ENCODE measurements around the gene SLC25A23. TPM values are rescaled to one million over a fixed set of nuclear protein-coding genes. Genes with fewer than 3 reads are reported as not detected.

The SLC25A23 gene
- total and polyA plus RNA-seq, 9 donors = 26.7 to 74.0 (median 43.8) TPM

DNA sequence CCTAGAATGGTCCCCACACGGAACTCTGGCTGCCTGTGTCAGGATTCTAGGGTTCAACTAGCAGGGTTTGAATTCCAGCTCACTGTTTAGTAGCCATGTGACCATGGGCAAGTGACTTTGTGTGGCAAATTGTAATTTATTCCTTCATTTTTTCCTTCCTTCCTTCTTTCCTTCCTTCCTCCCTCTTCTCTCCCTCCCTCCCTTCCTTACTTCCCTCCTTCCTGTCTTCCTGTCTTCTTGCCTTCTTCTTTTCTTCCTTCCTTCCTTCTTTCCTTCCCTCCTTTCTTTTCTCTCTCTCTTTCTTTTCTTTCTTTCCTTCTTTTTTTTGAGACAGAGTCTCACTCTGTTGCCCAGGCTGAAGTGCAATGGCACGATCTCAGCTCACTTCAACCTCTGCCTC is 30.5 kb upstream of the SLC25A23 start:
- TF ChIP-seq CTCF (IDR thresholded peaks at IDR 0.05) = no peak
- no peak for TF ChIP-seq EP300 (IDR thresholded peaks at IDR 0.05)
- no peak for TF ChIP-seq POLR2A (IDR thresholded peaks at IDR 0.05)
- no peak overlapping the region for H3K27ac ChIP-seq
- H3K27me3 ChIP-seq = no peaks in the 10 kb centered on the region
- no peaks in the 10 kb centered on the region for H3K4me1 ChIP-seq (ENCODE audit: insufficient read depth)
- no peaks in the 10 kb centered on the region for H3K36me3 ChIP-seq
- H3K9me3 ChIP-seq = peaks cover 0 to 4% of the 10 kb centered on the region in 2 donors
- H3K4me3 ChIP-seq = no peak overlapping the region
- WGBS, 3 donors = 57 to 75% (median 67%) methylated on average over 2 of the region's 2 CpGs
- intact Hi-C loops (cut with DNase I) = no loop called here
- DNase-seq = no peak

DNA sequence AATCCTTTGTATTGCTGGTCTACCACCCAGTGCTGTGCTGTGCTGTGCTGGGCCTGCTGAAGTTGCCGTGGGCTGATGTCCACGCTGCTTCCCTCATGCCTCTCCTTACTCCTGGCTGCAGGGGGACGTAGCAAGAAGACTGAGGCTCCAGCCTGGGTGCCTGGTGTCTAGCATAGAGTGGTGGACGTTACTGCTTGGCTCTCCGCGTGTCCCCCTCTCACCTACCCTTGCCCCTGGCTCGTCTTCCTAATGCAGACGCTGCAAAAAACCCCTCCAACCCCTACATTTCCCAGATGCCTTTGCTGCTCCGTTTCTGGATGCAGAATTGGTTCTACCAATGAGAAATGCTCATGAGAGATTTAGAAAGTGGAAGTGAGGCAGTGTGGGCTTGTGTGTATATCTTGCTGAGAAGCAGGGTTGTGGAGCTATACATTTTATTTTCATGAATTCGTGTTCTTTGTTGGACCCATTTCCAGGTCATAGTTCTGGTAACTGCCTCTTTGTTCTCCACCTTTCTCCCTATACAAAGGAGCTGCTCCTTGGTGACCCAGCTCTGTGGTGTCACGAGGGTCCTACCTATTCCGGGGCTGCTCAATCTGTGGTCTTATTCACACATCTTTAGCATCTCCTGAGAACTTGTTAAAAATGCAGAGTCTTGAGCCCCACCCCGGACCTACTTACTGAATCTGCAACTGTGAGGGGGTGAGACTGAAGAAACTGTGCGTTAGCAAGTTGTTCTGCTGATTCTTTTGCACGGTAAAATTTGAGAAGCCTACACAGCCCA is 29.9 kb upstream of the SLC25A23 start:
- H3K36me3 ChIP-seq = no peaks in the 10 kb centered on the region
- WGBS, 3 donors = 44 to 51% (median 49%) methylated on average over 15 of the region's 15 CpGs
- no peaks in the 10 kb centered on the region for H3K4me1 ChIP-seq (ENCODE audit: insufficient read depth)
- no peak for TF ChIP-seq CTCF (IDR thresholded peaks at IDR 0.05)
- no peak for TF ChIP-seq EP300 (IDR thresholded peaks at IDR 0.05)
- TF ChIP-seq POLR2A (IDR thresholded peaks at IDR 0.05) = no peak
- no peak for DNase-seq
- no peak overlapping the region for H3K27ac ChIP-seq
- H3K4me3 ChIP-seq = no peak overlapping the region
- intact Hi-C loops (cut with DNase I) = no loop called here
- H3K27me3 ChIP-seq = no peaks in the 10 kb centered on the region
- peaks cover 0 to 4% of the 10 kb centered on the region in 2 donors for H3K9me3 ChIP-seq

- Histone ChIP-seq H3K27ac (no peak overlapping the region), H3K9me3 (no peaks in the 10 kb centered on the region), H3K4me3 (no peak overlapping the region), H3K4me1 (ENCODE audit: insufficient read depth) (no peaks in the 10 kb centered on the region), H3K27me3 (no peaks in the 10 kb centered on the region), H3K36me3 (no peaks in the 10 kb centered on the region)
- WGBS, 3 donors = 80 to 82% (median 82%) methylated on average over 7 of the region's 7 CpGs
- no peak for DNase-seq
- TF ChIP-seq POLR2A (IDR thresholded peaks at IDR 0.05) = no peak
- TF ChIP-seq CTCF (IDR thresholded peaks at IDR 0.05) = no peak
- TF ChIP-seq EP300 (IDR thresholded peaks at IDR 0.05) = no peak
- intact Hi-C loops (cut with DNase I) = no loop called here
Measured at GRCh38 chr19:6484831-6485230, 25.2 kb upstream of the SLC25A23 start.

DNA sequence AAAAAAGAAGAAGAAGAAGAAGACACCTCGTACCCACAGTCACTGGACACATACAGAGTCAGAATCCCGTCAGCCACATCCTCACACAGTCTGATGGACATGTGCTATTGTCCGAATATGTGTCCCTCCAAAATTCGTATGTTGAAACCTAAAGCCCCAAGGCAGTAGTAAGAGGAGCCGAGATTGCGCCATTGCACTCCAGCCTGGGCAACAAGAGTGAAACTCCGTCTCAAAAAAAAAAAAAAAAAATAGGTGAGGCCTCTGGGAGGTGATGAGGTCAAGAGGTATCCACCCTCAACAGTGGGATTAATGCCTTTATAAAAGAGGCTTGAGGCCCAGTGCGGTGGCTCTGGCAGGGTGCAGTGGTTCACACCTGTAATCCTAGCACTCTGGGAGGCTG is 24.6 kb upstream of the SLC25A23 start:
- DNase-seq = no peak
- no peak for TF ChIP-seq POLR2A (IDR thresholded peaks at IDR 0.05)
- no peak for TF ChIP-seq EP300 (IDR thresholded peaks at IDR 0.05)
- TF ChIP-seq CTCF (IDR thresholded peaks at IDR 0.05) = no peak

More for the DNA sequence above, 24.6 kb upstream of the SLC25A23 start:
- no peak overlapping the region for H3K27ac ChIP-seq
- no peaks in the 10 kb centered on the region for H3K9me3 ChIP-seq
- intact Hi-C loops (cut with DNase I) = no loop called here
- H3K4me1 ChIP-seq (ENCODE audit: insufficient read depth) = no peaks in the 10 kb centered on the region
- no peaks in the 10 kb centered on the region for H3K27me3 ChIP-seq
- 83 to 88% (median 88%) methylated on average over 8 of the region's 8 CpGs for WGBS, 3 donors
- no peaks in the 10 kb centered on the region for H3K36me3 ChIP-seq
- no peak overlapping the region for H3K4me3 ChIP-seq

Measured in ovary (tissue), 9 donors.